Skeletal muscle tissue (tissue), 4 donors: ENCODE data around the gene PCED1A. TPM values are rescaled to one million over a fixed set of nuclear protein-coding genes. Genes with fewer than 3 reads are reported as not detected.
"Not testable (repeated sequence)": the region's sequence is repeated elsewhere in the genome, so short reads cannot be mapped to it uniquely, and the experiment has no call there.

Experiments
- H3K27ac ChIP-seq: one replicate; pipeline ENCODE4 v1.7.0; 2013; ENCODE audit warnings: mild to moderate bottlenecking, low read depth, low read length, inconsistent platforms
- H3K27me3 ChIP-seq, 3 donors: one replicate each; pipeline ENCODE4 v1.7.0; 2013; ENCODE audit warnings: low read length in 3 of 3; ENCODE audit not compliant: control insufficient read depth in 3 of 3, insufficient read depth in 3 of 3
- H3K36me3 ChIP-seq, 3 donors: one replicate each; pipeline ENCODE4 v1.7.0; 2013; ENCODE audit warnings: low read length in 3 of 3; ENCODE audit not compliant: control insufficient read depth in 3 of 3, insufficient read depth in 3 of 3
- H3K4me1 ChIP-seq, 3 donors: one replicate each; pipeline ENCODE4 v1.7.0; 2013; ENCODE audit warnings: low read length in 3 of 3, mild to moderate bottlenecking in 3 of 3; ENCODE audit not compliant: control insufficient read depth in 3 of 3, insufficient read depth in 3 of 3
- H3K4me3 ChIP-seq, 3 donors: one replicate each; pipeline ENCODE4 v1.7.0; 2013; ENCODE audit warnings: low read length in 3 of 3
- H3K9ac ChIP-seq, 3 donors: one replicate each; pipeline ENCODE4 v1.7.0; 2013; ENCODE audit warnings: low read length in 3 of 3, mild to moderate bottlenecking in 3 of 3, moderate library complexity in 2 of 3, low read depth in 1 of 3
- H3K9me3 ChIP-seq, 3 donors: one replicate each; pipeline ENCODE4 v1.7.0; 2013; ENCODE audit warnings: low read length in 3 of 3; ENCODE audit not compliant: control insufficient read depth in 3 of 3
- total RNA-seq: library from RNA; depleted of rRNA; stranded (reverse); fragments of >200 nt; gene quantifications from one replicate; pipeline ENCODE4 v1.2.3, GENCODE V29; 2014
- donor health status: Osteomylitis.

Gene PCED1A
- total RNA-seq, 1 donor from 2014 or later: 9.4 TPM

GRCh38 chr20:2817341-2817726 is 23.1 kb downstream of the PCED1A start:
- H3K4me3 ChIP-seq: no peak overlapping the region
- no peaks in the 10 kb centered on the region for H3K36me3 ChIP-seq
- peaks cover 26 to 33% (median 28%) of the 10 kb centered on the region in 3 donors for H3K27me3 ChIP-seq
- no peak overlapping the region for H3K27ac ChIP-seq
- H3K4me1 ChIP-seq: peaks cover 0 to 13% (median 0%) of the 10 kb centered on the region in 3 donors
- H3K9ac ChIP-seq: no peak overlapping the region
- peaks cover 0 to 3% (median 0%) of the 10 kb centered on the region in 3 donors for H3K9me3 ChIP-seq

GRCh38 chr20:2816583-2817340 is 23.7 kb downstream of the PCED1A start:
- Histone ChIP-seq H3K9ac (no peak overlapping the region), H3K4me3 (no peak overlapping the region), H3K9me3 (peaks cover 0 to 3% (median 2%) of the 10 kb centered on the region in 3 donors), H3K27me3 (peaks cover 25 to 32% (median 29%) of the 10 kb centered on the region in 3 donors), H3K4me1 (peaks cover 0 to 13% (median 0%) of the 10 kb centered on the region in 3 donors), H3K27ac (no peak overlapping the region), H3K36me3 (no peaks in the 10 kb centered on the region)

DNA sequence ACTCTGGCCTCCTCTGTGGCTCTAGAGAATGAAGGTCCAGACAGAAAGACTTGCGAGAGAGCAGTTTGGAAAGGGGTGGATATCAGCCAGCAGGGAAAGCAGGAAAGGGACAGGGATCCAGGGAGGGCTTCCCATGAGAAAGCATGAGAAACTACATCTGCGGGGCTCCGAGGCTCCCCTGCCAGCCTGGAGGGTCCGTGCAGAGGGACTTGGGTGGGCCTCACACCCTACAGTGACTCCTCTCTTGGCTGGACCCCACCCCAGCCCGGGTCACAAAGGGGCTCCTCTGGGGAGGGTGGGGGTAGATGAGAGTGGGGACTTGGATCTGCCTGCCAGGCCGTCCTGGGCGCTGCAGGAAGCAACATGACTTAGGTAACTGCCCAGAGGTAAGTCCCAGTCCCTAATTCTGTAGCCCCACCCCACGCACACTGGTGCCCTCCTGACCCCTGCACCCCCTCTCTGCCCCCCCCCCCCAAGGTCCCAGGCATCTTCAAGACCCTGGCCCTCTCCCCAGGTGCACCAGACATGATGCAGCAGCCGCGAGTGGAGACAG is 24.3 kb downstream of the PCED1A start, which contains the start of gene TMEM239:
Gene TMEM239 (plus strand): TSS at position 335 of the 553 bp plus-strand sequence. CDS start 191 bp downstream, at position 526.
- Histone ChIP-seq H3K9ac (no peak within 1 kb of the TSS), H3K4me3 (no peak within 1 kb of the TSS), H3K27ac (no peak within 1 kb of the TSS), H3K27me3 (peaks cover 21 to 28% (median 27%) of the 10 kb centered on the region in 3 donors), H3K36me3 (no peaks in the 10 kb centered on the region), H3K9me3 (peaks cover 0 to 3% (median 2%) of the 10 kb centered on the region in 3 donors), H3K4me1 (peaks cover 0 to 13% (median 0%) of the 10 kb centered on the region in 3 donors)

DNA sequence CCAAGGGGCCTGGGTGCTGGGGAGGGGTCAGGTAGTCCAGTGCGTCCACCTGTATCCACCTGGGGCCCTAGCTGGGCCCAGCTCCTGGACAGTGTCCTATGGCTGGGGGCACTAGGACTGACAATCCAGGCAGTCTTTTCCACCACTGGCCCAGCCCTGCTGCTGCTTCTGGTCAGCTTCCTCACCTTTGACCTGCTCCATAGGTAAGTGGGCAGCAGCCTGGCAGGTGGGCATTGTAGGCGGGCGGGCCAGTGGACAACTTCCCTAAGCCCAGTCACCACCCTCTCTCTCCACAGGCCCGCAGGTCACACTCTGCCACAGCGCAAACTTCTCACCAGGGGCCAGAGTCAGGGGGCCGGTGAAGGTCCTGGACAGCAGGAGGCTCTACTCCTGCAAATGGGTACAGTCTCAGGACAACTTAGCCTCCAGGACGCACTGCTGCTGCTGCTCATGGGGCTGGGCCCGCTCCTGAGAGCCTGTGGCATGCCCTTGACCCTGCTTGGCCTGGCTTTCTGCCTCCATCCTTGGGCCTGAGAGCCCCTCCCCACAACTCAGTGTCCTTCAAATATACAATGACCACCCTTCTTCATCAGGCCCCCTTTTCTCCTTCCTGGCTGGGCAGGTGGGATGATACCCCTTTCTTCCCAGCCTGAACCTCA is 25.1 kb downstream of the PCED1A start:
- peaks cover 0 to 3% (median 2%) of the 10 kb centered on the region in 3 donors for H3K9me3 ChIP-seq
- no peak overlapping the region for H3K27ac ChIP-seq
- H3K9ac ChIP-seq: no peak overlapping the region
- H3K36me3 ChIP-seq: no peaks in the 10 kb centered on the region
- no peak overlapping the region for H3K4me3 ChIP-seq
- H3K27me3 ChIP-seq: peaks cover 14 to 22% (median 20%) of the 10 kb centered on the region in 3 donors
- peaks cover 0 to 13% (median 0%) of the 10 kb centered on the region in 3 donors for H3K4me1 ChIP-seq

GRCh38 chr20:2814587-2815051 is 25.8 kb downstream of the PCED1A start, which contains the start of gene C20orf141:
TSS of gene C20orf141 (plus strand) at chr20:2814987. CDS start at chr20:2815185, 198 bp downstream.
- Histone ChIP-seq H3K9ac (no peak within 1 kb of the TSS), H3K9me3 (peaks cover 0 to 3% (median 2%) of the 10 kb centered on the region in 3 donors), H3K27ac (no peak within 1 kb of the TSS), H3K27me3 (peaks cover 6 to 19% (median 15%) of the 10 kb centered on the region in 3 donors), H3K4me1 (peaks cover 0 to 13% (median 0%) of the 10 kb centered on the region in 3 donors), H3K36me3 (no peaks in the 10 kb centered on the region), H3K4me3 (no peak within 1 kb of the TSS)

DNA sequence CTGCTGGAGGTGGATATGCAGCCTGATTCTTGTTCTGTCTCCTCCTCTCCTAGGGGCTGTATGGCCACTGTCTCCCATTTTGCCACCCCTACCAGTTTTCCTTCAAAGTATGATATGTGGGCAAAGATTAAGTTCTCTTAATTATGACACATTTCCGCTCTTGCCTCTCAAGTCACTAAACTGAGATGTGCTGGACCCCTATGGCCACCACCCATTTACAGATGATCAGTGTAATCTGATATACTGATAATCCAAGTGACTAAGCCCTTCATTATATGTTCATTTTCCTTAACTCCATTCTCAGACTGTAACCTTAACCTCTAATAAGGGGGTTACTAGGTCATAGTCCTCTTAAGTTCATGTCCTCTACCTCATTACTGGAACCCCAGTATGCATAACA is 26.4 kb downstream of the PCED1A start:
- H3K4me1 ChIP-seq: peaks cover 0 to 13% (median 0%) of the 10 kb centered on the region in 3 donors
- H3K27me3 ChIP-seq: peaks cover 5 to 17% (median 11%) of the 10 kb centered on the region in 3 donors
- no peak overlapping the region for H3K4me3 ChIP-seq
- peaks cover 0 to 3% (median 2%) of the 10 kb centered on the region in 3 donors for H3K9me3 ChIP-seq
- no peaks in the 10 kb centered on the region for H3K36me3 ChIP-seq
- no peak overlapping the region for H3K27ac ChIP-seq
- H3K9ac ChIP-seq: no peak overlapping the region

DNA sequence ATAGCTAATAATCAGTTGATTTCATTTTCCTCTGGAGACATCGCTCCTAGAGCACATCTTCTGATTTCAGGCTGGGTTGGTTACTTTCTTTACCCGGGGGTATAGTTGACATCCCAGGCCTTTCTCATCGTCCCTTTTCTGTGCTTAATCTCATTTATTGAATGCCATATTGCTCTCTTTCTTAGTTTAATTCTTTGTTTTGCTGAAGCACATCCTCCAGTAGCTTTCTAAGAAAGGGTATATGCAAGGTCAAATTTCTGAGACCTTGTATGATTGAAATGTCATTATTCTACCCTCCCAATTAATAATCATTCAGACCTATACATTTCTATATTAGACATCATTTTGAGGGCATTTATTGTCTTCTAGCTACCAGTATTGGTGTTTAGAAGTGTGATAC is 28.3 kb downstream of the PCED1A start:
- peaks cover 0 to 3% (median 2%) of the 10 kb centered on the region in 3 donors for H3K9me3 ChIP-seq
- no peak overlapping the region for H3K4me3 ChIP-seq
- no peaks in the 10 kb centered on the region for H3K36me3 ChIP-seq
- H3K27me3 ChIP-seq: peaks cover 7 to 23% (median 13%) of the 10 kb centered on the region in 3 donors
- H3K9ac ChIP-seq: no peak overlapping the region
- no peak overlapping the region for H3K27ac ChIP-seq
- H3K4me1 ChIP-seq: peaks cover 0 to 13% (median 0%) of the 10 kb centered on the region in 3 donors

DNA sequence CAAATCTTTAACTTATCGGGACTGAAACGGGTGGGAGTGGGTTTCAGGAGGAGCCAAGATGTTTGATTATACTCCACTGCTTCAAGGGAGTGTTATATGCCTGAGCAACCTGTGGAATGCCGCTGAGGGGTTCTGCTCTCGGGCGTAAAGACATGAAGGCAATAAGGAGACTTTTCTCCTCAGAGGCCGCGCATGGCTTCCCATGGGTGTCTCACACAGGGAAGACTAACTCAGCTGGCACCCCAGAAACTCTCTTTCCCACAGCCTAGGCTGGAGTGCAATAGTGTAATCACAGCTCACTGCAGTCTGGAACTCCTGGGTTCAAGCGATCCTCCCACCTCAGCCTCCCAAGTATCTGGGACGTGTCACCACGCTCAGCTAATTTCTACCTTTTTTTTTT is 30.8 kb downstream of the PCED1A start:
- Histone ChIP-seq H3K9me3 (peaks cover 0 to 3% (median 2%) of the 10 kb centered on the region in 3 donors), H3K4me3 (no peak overlapping the region), H3K4me1 (peaks cover 0 to under 1% (median 0%) of the 10 kb centered on the region in 3 donors), H3K36me3 (no peaks in the 10 kb centered on the region), H3K27ac (no peak overlapping the region), H3K27me3 (peaks cover 24 to 38% (median 31%) of the 10 kb centered on the region in 3 donors), H3K9ac (no peak overlapping the region)

DNA sequence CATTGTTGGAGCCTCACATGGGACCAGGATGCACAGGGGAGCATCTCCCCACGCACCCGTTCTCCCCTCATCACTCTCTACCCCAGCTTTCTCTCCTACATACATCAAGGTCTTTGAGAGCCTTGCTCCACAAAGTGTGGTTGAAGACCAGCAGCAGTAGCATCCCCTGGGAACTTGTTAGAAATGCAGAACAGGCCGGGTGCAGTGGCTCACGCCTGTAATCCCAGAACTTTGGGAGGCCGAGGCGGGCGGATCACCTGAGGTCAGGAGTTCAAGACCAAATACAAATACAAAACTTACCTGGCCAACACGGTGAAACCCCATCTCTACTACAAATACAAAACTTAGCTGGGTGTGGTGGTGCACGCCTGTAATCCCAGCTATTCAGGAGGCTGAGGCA is 32.5 kb downstream of the PCED1A start:
- H3K27ac ChIP-seq, H3K36me3 ChIP-seq, H3K9ac ChIP-seq, H3K4me1 ChIP-seq, H3K4me3 ChIP-seq, H3K9me3 ChIP-seq: not testable (repeated sequence)
- H3K27me3 ChIP-seq: peaks cover 31 to 49% (median 38%) of the 10 kb centered on the region in 3 donors
